IPS DF 19.7 (cell line): ENCODE data around the gene ZNHIT3.
"Not testable (repeated sequence)": the region's sequence is repeated elsewhere in the genome, so short reads cannot be mapped to it uniquely, and the experiment has no call there.

Experiments
- DNase-seq: peaks from one replicate; pipeline ENCODE4 v3.0.0-alpha.2; 2013; ENCODE audit warnings: low read depth, low spot score

Gene ZNHIT3

GRCh38 chr17:36486204-36487194, at the start of gene ZNHIT3:
TSS of gene ZNHIT3 (plus strand) at chr17:36486681. CDS start at chr17:36486700, 19 bp downstream.
- peak; percentile 92 for DNase-seq

GRCh38 chr17:36441792-36442191, 44.7 kb upstream of the ZNHIT3 start:
- DNase-seq: not testable (repeated sequence)

GRCh38 chr17:36443777-36444176, 42.7 kb upstream of the ZNHIT3 start:
- DNase-seq: no peak

- not testable (repeated sequence) for DNase-seq
Measured at GRCh38 chr17:36449997-36450396, 36.5 kb upstream of the ZNHIT3 start.

- DNase-seq: not testable (repeated sequence)
Measured at GRCh38 chr17:36452888-36453287, 33.6 kb upstream of the ZNHIT3 start.

GRCh38 chr17:36457701-36458100, 28.8 kb upstream of the ZNHIT3 start:
- not testable (repeated sequence) for DNase-seq

GRCh38 chr17:36459045-36459444, 27.4 kb upstream of the ZNHIT3 start:
- DNase-seq: no peak

GRCh38 chr17:36459601-36460000, 26.9 kb upstream of the ZNHIT3 start:
- DNase-seq: no peak

GRCh38 chr17:36460265-36460937, 26.1 kb upstream of the ZNHIT3 start:
- no peak for DNase-seq

GRCh38 chr17:36461330-36462110, 25.0 kb upstream of the ZNHIT3 start:
- DNase-seq: no peak

- DNase-seq: peak; percentile 69
Measured at GRCh38 chr17:36463916-36464764, 22.3 kb upstream of the ZNHIT3 start.

- no peak for DNase-seq
Measured at GRCh38 chr17:36464765-36465088, 21.8 kb upstream of the ZNHIT3 start.

- DNase-seq: no peak
Measured at GRCh38 chr17:36468903-36469635, 17.4 kb upstream of the ZNHIT3 start.

GRCh38 chr17:36469733-36470132, 16.7 kb upstream of the ZNHIT3 start:
- DNase-seq: no peak

- DNase-seq: no peak
Measured at GRCh38 chr17:36470499-36470898, 16.0 kb upstream of the ZNHIT3 start.

- no peak for DNase-seq
Measured at GRCh38 chr17:36474571-36474970, 11.9 kb upstream of the ZNHIT3 start.

- DNase-seq: no peak
Measured at GRCh38 chr17:36475346-36475970, 11.0 kb upstream of the ZNHIT3 start.

GRCh38 chr17:36481829-36482228, 4.7 kb upstream of the ZNHIT3 start:
- DNase-seq: no peak

- peak; percentile 54 for DNase-seq
Measured at GRCh38 chr17:36482611-36483504, 3.6 kb upstream of the ZNHIT3 start.
